SH-SY5Y (cell line): ENCODE measurements around the gene DOCK7.

Experiments
- GATA2 ChIP-seq: IDR thresholded peaks from 2 replicates; pipeline ENCODE4 v1.6.1; 2011; ENCODE audit warnings: mild to moderate bottlenecking, low read depth, low read length
- GATA3 ChIP-seq: IDR thresholded peaks from 2 replicates; pipeline ENCODE4 v1.6.1; 2011; ENCODE audit warnings: low read depth, mild to moderate bottlenecking, low read length, moderate library complexity

DNA sequence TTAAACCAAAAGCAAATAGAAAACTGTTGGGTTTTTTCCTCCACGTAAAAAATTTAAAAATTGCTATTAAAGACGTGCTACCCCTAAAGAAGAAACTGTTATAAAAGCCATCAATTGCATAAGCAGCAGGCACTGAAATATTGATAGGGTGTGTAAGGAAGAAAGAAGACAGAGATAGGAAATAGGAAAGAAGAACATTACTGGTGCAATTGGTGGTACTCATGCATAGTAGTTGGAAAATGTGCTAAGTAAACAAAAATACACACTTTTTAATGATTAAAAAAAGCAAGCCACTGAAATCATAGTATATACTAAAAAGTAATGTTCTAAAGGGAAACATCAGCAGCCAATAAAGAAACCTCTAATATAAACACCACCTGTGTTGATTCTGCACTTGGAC, 143.6 kb downstream of the DOCK7 start:
- TF ChIP-seq GATA3 (no peak), GATA2 (no peak)
